Measurements from ENCODE around the gene ETNK1.

ETNK1 gene

DNA sequence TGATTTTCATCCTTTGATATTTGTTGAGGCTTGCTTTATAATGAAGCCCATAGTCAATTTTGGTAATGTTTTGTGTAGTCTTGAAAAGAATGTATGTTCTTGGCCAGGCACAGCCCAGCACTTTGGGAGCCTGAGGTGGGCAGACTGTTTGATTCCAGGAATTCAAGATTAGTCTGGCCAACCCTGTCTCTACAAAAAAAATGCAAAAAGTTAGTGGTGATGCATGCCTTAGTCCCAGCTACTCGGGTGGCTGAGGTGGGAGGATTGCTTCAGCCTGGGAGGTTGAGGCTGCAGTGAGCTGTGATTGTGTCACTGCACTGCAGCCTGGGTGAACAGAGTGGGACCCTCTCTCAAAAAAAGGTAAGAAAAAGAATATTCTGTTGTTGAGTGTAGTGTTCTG is 10.8 kb downstream of the ETNK1 start:
- DNase-seq, result no peak

DNA sequence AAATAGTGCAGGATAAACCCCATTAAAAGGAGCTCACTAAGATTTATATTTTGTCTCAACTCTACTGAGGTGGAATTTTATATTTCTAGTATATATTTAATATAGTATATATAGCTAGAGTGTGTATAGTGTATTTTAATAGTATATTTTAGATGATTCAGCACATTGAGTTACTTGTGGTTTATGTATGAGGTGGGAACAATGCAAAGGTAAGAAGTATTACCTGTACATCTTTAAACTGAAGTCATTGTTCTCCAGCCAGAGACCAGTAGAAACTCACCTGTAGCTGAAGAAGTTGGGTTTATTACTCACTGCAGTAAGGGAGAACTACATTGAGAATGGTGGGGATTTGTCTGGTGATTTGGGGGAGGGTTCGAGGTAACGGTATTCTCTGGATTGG is 15.9 kb downstream of the ETNK1 start:
- DNase-seq, result no peak

DNA sequence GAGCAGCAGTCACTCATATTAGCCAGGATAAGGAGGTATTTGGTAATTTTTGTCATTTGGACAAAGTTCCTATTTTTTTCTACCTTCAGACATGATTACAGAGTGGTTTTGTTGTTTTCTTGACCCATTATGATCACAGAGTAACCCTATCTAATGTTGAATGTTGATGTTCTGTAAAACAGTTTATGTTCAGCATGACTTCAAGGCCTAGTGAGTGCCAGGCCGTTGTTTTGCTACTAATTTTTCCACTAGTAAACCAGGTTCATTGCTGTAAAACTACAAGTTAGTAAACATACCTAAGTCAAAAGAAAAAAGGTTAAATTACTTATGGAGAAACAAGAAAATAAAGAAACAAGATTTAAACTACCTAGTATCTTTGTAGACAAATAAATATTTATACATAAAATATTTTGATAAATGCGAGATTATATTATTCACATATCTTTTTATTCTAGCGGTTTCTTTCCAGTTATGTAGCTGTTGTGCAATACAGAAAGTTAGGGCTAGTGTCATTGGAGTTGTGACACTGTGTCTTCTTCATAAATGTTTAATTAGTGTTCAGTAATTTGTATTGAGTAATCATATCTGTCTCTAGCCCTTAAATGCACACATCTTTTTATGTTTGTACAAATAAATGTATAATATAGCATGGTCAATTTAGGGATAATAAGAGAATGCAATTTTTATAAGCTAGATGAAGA is 16.5 kb downstream of the ETNK1 start:
- no peak for DNase-seq

DNA sequence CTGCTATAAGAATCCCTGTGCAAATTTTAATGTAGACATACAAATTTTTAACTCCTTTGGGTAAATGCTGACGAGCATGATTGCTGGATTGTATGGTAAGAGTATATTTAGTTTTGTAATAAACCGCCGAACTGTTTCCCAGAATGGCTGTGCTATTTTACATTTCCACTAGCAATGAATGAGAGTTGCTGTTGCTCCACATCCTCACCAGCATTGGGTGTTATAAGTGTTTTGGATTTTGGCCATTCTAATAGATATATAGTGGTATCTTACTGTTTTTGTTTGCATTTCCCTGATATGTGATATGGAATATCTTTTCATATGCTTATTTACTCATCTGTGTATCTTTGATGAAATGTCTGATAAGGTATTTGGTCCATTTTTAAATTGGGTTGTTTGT is 23.7 kb downstream of the ETNK1 start:
- no peak for DNase-seq

DNA sequence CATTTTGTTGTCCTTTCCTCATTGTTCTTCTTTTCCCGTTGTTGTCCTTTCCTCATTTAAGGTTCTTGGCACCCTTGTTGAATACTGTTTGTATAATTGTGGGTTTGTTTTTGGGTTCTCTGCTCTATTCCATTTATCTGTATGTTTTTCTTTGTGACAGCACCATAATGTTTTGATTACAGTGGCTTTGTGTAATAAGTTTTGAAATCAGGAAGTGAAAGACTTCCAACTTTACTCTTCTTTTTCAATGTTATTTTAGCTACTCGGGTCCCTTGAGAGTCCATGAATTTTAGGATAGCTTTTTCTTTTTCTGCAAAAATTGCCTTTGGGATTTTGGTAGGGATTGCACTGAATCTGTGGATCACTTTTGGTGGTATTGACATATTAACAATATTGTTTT is 28.1 kb downstream of the ETNK1 start:
- no peak for DNase-seq

DNA sequence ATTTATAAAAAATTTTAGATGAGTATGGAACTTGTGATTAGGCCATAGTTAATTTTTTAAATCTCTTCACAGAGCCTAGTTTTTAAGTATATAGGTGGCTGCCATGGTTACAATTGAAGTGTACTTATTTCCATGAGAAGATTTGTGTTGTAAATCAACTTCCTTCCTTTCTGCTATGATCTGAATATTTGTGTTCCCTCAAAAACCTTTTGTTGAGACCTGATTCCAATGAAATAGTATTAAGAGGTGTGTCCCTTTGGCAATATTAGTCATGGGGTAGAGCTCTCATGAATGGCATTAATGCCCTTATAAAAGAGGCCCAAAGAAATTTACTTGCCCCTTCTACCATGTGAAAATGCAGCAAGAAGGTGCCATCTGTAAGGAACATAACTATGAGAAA is 28.8 kb downstream of the ETNK1 start:
- DNase-seq, result no peak

DNA sequence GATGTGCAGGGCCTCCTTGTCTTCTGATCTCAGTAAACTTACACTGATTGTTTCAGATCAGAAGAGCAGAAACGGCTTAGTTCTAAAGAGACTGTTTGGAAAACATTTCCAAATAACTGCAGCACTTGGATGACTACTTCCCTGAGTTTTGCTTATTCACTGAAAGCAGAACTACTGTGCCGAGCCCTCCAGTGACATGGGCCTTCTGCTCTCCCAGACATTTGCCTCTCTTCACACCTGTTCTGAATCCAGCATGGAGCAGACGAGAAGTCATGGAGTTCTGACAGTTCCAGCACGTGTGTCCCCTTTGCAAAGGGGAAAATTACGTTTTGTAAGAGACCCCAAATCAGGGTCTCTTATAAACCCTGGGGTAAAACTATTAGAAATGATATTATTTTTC is 31.4 kb downstream of the ETNK1 start:
- no peak for DNase-seq

DNA sequence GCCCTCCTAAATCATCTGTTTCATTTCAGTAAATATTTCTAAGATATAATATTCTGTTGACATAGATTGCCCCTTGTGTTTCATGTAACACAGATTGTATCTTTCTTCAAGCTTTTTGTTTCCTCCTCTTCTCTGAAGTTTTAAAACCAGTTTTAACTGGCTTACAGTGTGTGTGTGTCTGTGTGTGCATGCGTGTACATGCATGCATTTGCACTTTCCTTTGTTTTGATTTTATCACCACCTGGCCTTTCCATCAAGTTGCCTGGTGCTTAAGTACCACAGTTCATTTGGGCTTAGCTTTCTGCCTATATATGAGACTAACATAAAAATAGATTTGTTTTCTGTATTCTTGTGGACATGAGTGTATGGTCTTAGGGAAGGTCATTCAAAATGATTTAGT is 31.9 kb downstream of the ETNK1 start:
- no peak for DNase-seq

DNA sequence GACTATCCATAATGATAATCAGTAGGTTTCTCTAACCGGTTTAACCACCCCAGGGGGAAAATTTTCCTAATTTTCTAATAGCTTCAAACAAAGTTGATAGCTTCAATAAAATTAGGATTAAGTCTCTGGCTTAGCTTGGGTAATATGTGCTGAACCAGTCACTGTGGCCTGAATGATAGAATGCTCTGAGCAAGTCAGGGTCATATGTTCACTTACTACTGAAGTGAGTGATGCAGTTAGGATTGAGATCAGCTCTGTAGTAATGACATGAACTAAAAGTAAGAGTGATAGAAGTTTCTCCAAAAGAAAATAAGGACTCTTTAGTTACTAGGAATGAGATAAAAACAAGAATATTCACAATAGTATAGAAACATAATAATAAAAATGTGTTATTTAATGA is 32.6 kb downstream of the ETNK1 start:
- no peak for DNase-seq

DNA sequence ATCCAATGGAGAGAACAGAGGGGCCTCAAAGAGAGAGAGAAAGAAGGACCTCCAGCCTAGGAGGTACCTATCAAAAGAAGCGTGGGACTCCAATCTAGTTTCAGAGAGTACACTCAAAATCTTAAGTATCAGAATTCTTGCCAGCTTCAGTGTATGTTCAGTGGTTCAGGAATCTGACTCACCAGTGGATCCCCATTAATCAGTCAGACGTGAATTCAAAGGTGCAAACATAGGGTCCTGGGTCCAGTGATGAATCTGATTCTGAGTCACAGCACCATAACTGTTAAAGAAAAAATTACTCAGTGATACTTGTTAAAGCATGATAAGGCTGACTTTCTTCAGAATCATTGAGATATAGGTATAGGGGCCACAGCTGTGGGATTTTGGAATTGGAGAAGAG is 33.2 kb downstream of the ETNK1 start:
- DNase-seq, result peak in 1 of 2 experiments; percentile 38

DNA sequence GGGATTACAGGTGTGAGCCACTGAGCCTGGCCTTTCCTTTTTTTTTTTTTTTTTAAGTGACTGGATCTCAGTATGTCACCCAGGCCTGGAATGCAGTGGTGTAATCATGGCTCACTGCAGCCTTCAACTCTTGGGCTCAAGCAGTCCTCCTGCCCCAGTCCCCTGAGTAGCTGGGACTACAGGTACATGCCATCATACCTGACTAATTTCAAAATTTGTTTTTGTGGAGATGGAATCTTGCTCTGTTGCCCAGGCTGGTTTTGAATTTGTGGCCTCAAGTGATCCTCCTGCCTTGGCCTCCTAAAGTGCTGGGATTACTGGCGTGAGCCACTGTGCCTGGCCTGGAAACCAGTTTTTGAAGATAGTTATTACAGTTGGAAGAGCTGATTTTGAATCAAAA is 37.4 kb downstream of the ETNK1 start:
- no peak for DNase-seq

DNA sequence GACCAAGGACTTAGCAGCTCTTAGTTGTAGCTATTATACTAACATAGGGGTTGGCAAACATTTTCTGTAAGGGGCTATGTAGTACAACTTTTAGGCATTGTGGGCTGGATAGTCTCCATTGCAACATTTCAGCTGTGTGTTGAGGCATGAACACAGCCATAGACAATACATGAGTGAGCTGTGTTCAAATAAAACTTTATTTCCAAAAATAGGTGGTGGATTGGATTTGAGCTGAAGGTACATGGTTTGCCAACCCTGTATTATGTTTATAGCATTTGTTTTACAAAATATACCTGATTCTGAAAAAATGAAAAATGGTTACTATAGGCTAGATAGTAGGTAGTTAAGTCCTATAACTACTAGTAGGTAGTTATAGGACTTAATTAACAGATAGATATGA is 40.5 kb downstream of the ETNK1 start:
- no peak for DNase-seq

DNA sequence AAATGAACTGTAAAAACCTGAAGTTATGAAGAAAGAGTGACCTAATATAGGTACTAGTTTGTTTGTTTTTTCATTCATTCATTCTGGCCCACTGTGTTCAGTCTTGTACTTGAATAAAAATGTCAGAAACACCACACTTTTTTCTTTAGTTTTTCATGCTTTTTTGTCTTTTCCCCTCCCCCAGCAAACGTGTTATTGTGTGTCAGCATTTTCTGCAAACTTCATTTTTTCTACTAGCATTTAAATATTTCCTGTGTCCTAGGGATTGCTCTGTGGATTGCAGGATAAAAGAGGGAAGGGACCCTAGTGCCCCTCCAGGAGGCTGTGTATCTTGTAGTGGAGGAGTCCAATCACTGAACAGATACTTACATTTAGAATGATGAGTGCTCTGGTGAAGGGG is 42.2 kb downstream of the ETNK1 start:
- no peak for DNase-seq

DNA sequence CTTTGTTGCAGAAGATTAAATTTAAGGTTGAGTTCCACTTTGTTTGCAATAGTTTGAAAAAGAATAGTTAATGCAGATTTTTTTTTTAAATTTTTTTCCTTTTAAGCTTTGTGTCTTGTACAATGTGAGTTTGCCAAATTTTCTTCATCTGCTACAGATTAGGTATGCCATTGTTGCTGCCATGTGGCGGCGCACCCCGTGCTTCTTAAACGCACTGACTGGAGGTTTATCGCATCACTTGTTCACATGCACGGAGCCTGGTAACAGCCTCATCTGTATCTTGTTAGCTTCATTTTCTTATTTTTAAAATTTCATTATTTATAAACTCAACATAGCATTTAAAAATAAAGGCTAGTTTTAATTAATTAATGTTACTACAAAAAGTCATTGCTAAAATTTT is 43.5 kb downstream of the ETNK1 start:
- DNase-seq, result no peak

DNA sequence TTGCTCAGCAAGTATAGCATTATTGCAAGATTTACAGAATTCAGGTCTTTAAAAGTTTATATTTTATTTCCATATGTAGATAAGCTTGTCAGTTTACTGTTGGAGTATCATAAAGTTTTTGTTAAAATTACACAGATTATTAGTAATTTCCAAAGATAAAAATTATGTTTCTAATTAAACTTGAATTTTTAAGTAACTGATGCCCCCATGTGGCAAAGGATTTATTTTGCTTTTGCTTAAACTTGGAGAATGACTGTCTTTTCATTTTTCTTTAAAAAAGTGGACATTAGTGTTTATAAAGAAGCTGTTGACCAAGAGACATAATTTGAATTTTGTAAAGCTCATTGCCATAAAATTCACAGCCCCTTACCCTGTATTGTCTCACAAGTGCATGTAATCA is 45.8 kb downstream of the ETNK1 start:
- DNase-seq, result no peak

DNA sequence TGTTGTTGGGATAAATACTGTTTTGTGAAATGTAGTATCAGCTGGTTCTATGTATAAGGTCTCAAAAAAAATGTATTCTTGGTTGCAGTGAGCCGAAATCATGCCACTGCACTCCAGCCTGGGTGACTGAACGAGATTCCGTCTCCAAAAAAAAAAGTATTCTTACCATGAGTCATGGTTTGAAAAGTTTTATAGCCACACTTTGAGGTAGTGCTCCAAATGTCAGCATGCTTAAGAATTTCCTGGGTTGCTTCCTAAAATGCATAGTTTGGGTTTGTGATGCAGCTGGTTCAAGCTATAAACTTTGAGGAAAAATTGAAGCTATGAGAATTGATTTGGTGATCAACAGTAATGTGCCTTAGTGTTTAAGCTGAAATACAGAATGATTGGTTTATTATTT is 48.0 kb downstream of the ETNK1 start:
- DNase-seq, result no peak

DNA sequence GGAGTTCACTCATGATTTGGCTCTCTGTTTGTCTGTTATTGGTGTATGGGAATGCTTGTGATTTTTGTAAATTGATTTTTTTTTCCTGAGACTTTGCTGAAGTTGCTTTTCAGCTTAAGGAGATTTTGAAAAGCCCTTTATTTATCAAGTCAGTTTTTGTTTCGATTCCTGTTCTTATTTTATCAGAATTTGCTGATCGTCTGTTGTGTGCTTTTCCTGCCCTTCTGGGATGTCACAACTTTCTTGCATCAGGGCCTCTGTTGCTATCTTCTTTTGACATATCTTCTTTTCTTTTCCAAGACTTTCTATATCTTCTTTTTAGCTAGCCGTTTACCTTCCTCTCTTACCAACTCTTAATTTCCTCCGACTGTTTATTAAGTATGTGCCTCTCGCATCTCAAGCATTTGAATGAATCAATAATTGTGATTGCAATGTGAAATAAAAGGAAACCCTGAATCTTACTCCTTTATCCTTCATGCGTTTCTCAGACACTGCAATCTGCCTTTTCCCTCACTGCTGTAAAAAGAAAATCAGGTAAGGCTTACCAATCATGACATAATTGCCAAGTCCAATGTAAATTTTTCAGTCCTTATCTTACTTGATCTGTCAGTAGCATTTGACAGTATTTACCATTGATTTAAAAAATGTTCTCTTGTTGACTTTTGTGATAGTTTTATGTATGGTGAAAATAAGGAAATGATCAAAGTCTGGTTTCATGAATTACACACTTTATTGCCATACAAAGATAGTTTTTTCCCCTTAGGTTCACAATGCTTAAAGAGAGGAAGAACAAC is 53.0 kb downstream of the ETNK1 start:
- no peak for DNase-seq

DNA sequence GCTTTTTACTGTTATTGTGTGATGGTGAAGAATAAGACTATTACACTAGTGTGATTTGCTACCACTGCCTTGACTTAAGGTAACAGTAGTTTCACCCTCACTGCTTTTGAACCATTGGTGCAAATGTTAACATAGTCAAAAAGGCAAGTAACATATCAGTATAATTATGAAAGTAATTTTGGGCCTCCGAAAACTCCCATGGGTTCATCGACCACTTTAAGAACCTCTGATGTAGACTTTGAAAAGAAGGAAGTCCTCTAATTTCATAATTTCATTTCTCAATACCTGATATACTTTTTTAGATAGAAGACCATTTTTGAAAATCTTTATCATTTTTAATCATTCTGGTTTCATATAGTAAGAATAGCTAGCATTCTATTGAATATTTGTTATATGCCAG is 57.7 kb downstream of the ETNK1 start:
- DNase-seq, result no peak

DNA sequence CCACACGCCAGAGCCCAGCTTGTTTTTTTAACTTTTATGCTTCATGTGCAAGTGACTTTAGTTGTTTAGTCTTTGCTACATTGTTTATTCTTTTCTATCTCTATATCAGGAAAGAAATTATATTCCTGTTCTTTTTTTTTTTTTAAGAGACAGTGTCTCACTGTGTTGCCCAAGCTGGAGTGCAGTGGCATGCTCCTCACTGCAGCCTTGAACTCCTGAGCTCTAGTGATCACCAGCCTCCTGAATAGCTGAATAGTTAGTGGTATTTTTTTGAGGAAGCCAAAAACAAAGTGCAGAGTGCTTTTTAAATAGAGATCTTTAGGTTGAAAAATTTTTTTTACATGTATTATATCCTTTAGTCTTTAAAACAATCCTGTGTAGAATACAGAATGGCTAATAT is 58.2 kb downstream of the ETNK1 start:
- DNase-seq, result no peak

DNA sequence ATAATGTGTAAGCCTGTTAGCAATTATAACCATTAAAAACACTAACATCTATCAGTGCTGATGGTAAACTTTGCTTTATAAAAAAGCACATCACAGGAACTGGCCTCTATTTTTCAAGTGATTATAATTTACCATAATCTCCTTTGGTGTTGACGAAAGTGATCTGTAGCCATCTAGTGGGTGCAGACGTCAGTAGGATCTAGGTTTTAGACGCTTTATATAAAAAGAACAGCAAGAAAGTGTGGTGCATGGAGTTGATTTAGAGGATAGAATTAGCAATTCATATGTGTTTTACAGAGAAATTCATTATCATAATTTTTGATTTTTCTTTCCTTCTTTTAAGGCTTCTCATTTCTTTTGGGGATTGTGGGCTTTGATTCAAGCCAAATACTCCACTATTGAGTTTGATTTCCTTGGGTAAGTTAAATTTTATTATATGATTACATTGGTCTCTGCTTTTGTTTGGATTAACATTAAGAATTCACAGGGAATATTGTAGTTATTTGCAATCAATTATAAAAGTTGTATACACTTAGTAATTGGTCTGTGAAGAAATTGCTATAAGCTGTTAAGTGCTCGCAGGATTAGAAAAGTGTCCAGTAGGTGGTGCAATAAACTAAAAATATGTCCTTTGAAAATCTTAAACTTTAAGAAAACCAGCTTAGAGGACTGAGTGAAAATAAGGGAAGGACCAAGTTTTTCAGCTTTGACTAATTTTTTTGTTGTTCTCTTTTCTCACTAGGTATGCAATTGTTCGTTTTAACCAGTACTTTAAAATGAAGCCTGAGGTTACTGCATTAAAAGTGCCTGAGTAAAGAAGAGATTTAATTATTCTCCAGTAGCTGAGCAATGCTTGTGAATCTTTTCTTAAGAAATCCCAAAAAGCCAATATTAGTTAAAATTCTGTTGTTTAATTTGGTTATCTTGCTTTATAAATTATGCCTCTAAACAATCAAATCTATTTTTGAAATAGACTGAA is 59.5 kb downstream of the ETNK1 start:
- no peak for DNase-seq

DNA sequence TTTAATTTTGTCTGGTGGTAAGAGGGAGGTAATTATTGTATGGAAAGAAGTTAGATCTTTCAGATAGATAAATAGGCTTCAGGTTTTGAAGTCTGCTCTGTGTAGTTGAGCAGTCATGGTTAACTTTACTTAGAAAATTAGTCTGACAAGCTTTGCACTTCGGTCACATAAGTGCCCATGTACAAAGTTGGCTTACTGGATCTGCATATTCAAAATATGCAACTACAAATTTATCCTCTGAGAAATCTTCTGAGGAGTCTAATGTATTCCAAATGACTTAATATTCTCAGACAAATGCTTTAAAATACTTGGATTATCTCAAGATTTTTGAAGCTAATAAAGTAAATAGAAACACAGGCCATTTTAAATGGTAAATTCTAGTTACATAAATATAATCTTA is 61.2 kb downstream of the ETNK1 start:
- DNase-seq, result no peak

DNA sequence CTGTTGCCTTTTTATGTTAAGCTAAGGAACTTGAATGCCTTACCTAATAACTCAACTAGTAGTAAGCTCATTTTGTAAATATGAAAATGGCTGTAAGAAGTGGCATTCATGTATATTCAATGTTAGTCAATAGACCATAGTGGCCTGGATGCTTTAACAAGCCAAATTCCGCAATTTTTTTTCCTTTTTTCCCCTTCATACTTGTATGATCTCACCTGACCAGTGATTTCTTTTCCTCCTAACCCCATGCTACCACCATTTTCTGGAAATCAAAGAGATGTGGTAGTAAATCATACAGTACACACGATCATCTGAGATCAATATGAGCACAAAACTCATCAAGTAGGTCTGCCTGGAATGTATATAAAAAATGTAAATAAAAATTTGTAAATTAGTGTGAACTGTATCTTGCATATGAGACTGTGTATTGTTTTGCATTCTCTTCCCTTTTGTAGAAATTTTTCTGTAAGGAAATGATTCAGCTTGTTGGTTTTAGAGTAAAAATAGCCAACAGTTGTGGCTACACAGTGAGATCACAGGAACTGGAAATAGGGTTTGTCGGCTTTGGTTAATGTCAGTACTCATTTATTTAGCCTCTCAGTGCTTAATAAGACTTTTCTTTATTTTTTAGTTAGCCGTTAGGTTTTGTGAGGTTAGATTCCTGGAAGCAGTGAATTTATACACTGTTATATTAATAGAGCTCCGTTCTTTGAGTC is 62.5 kb downstream of the ETNK1 start:
- no peak for DNase-seq

DNA sequence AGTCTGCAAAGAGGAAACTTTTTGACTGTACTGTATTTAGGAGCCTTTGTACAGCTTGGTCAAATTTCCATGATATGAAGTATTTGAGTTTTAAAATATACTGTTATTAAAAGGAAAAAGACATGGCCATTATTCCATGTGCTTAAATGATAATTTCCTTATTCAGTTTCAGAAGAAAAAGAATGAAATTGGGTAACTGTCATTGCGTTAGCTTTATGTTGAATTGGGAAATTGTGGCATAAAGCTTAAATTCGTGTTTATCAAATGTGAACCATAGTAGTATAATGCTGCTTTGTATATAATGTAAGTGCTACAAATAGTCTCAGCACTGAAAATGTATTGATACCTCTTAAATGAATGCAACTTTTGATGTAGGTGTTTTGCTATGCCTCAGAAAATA is 64.9 kb downstream of the ETNK1 start:
- no peak for DNase-seq
